OCI-LY7 (cell line): Measurements from ENCODE around the gene RIOK3. TPM values are rescaled to one million over a fixed set of nuclear protein-coding genes. Genes with fewer than 3 reads are reported as not detected.

ENCODE experiments used
- BruUV-seq: library from RNA; stranded (reverse); fragments of 400-500 nt; replicated peaks from 2 replicates; lab custom pipeline; 2021; lab: Mats Ljungman, UMichigan
- CTCF ChIA-PET: fragments of 300-600 bp; sonication (Branson Sonifier 250); formaldehyde crosslinking; loops from one replicate; lab custom pipeline; 2022; ENCODE audit warnings: antibody characterized with exemption; ENCODE audit not compliant: unreplicated experiment; lab: Charles Lee
- POLR2A ChIA-PET: fragments of 300-600 bp; sonication (Branson Sonifier 250); formaldehyde crosslinking; loops from one replicate; lab custom pipeline; 2022; ENCODE audit warnings: antibody characterized with exemption; lab: Charles Lee
- DNase-seq: peaks from one replicate; pipeline ENCODE4 v3.0.0-alpha.2; 2015; ENCODE audit warnings: low spot score
- H2AFZ ChIP-seq: fragments of 200-600 bp; sonication (generic), shearing (Covaris generic); 2 replicates; pipeline ENCODE4 v1.6.1; 2014; ENCODE audit warnings: mild to moderate bottlenecking, antibody characterized with exemption, low read length, moderate library complexity
- H3K27ac ChIP-seq: fragments of 200-600 bp; sonication (generic); 2 replicates; pipeline ENCODE4 v1.5.1; 2014; ENCODE audit warnings: mixed run types, low read depth, mild to moderate bottlenecking, moderate library complexity, low read length, inconsistent platforms; ENCODE audit not compliant: poor library complexity, severe bottlenecking
- H3K36me3 ChIP-seq: fragments of 200-600 bp; sonication (generic); 2 replicates; pipeline ENCODE4 v1.6.1; 2014; ENCODE audit warnings: mild to moderate bottlenecking, antibody characterized with exemption, low read length, moderate library complexity, mixed read lengths; ENCODE audit not compliant: insufficient read depth
- H3K4me1 ChIP-seq: fragments of 200-600 bp; sonication (generic); 2 replicates; pipeline ENCODE4 v1.5.1; 2014; ENCODE audit warnings: mild to moderate bottlenecking, low read length; ENCODE audit not compliant: insufficient read depth, poor library complexity, severe bottlenecking
- H3K4me2 ChIP-seq: fragments of 200-600 bp; sonication (generic); 2 replicates; pipeline ENCODE4 v1.6.1; 2014; ENCODE audit warnings: mild to moderate bottlenecking, low read length
- H3K4me3 ChIP-seq: fragments of 200-600 bp; sonication (generic); 2 replicates; pipeline ENCODE4 v1.5.1; 2014; ENCODE audit warnings: mild to moderate bottlenecking, low read depth, low read length; ENCODE audit not compliant: poor library complexity, severe bottlenecking
- H3K79me2 ChIP-seq: fragments of 200-600 bp; sonication (generic); 2 replicates; pipeline ENCODE4 v1.6.1; 2016; ENCODE audit warnings: low read depth, mild to moderate bottlenecking, low read length, moderate library complexity, mixed read lengths; ENCODE audit not compliant: insufficient read depth
- H3K9me2 ChIP-seq: fragments of 200-600 bp; sonication (generic); 2 replicates; pipeline ENCODE4 v1.6.1; 2016; ENCODE audit warnings: mild to moderate bottlenecking, low read length, mixed read lengths; ENCODE audit not compliant: insufficient read depth
- H3K9me3 ChIP-seq: fragments of 200-600 bp; sonication (generic); 2 replicates; pipeline ENCODE4 v1.6.1; 2014; ENCODE audit warnings: mild to moderate bottlenecking, mixed run types, low read length, mixed read lengths
- H4K20me1 ChIP-seq: fragments of 200-600 bp; sonication (generic); 2 replicates; pipeline ENCODE4 v1.6.1; 2014; ENCODE audit warnings: mild to moderate bottlenecking, antibody characterized with exemption, low read length, moderate library complexity, mixed read lengths; ENCODE audit not compliant: insufficient read depth
- EZH2phosphoT487 ChIP-seq: fragments of 200-600 bp; sonication (generic); IDR thresholded peaks from 2 replicates; pipeline ENCODE4 v1.6.1; 2018; ENCODE audit warnings: low read depth, borderline replicate concordance, mild to moderate bottlenecking, mixed run types, antibody characterized with exemption, low read length, moderate library complexity, mixed read lengths
- intact Hi-C: fragments of 100-400 bp; cut with micrococcal nuclease; formaldehyde crosslinking; loops from one replicate; pipeline ENCODE4 v1.10.0; 2022; ENCODE audit not compliant: unreplicated experiment
- total RNA-seq, 2 experiments: library from RNA; depleted of rRNA in 1 of 2; stranded (reverse); fragments of >200 nt in 1 of 2; shearing (Covaris generic) in 1 of 2; gene quantifications; 2 replicates each; pipeline ENCODE4 v1.2.3, GENCODE V29; 2014 to 2022
- TF ChIP-seq, protein P1 (sequence below): fragments of 200-600 bp; sonication (generic); conservative IDR thresholded peaks from 2 replicates; pipeline ENCODE4 v1.5.1; 2014; ENCODE audit warnings: mild to moderate bottlenecking, antibody characterized with exemption, low read length, moderate library complexity, mixed read lengths

Gene RIOK3
- total RNA-seq, 2 experiments from 2014 or later: 26.6 to 52.4 TPM

DNA sequence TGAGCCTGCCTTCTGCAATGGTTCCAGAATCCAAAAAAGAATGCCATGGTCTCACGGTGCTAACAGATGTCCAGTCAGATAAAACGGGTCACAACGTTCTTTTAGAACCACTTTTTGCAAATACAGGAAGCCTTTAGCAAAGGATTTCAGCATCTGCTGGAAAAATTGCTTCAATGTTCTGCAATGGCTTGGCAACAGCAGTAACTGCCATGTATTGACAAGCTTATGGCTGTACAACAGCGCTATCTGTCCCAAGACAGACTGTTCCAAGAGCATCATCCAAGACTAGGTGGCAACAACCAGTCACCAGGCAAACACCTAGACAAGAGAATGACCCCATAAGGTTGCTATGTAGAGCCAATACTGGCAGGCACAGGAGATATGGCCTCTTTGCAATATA is 37.6 kb upstream of the RIOK3 start:
- intact Hi-C loops: loop anchor here (10.0 kb wide), 1 partner anchor 611 kb away; no protein-coding TSS in a partner anchor
- no peak overlapping the region for H3K4me3 ChIP-seq
- H3K4me2 ChIP-seq: no peak overlapping the region
- BruUV-seq: no TSS peak
- no peaks in the 10 kb centered on the region for H3K9me3 ChIP-seq
- peaks cover 22% of the 10 kb centered on the region for H3K4me1 ChIP-seq
- H3K27ac ChIP-seq: no peak overlapping the region
- no peak overlapping the region for H2AFZ ChIP-seq
- H3K9me2 ChIP-seq: no peaks in the 10 kb centered on the region
- no peaks in the 10 kb centered on the region for H3K79me2 ChIP-seq
- no peaks in the 10 kb centered on the region for H4K20me1 ChIP-seq
- peaks cover 10% of the 10 kb centered on the region; the same call in 1 of the 2 replicates for H3K36me3 ChIP-seq
- ChIA-PET POLR2A (interaction anchor here (0.6 to 1.1 kb wide), 3 partner anchors 48 to 488 kb away, joined by 3 to 4 read pairs (median 4); no protein-coding TSS in a partner anchor), CTCF (no interaction called here)
- TF ChIP-seq EZH2phosphoT487: no peak
- TF ChIP-seq, protein P1, sequence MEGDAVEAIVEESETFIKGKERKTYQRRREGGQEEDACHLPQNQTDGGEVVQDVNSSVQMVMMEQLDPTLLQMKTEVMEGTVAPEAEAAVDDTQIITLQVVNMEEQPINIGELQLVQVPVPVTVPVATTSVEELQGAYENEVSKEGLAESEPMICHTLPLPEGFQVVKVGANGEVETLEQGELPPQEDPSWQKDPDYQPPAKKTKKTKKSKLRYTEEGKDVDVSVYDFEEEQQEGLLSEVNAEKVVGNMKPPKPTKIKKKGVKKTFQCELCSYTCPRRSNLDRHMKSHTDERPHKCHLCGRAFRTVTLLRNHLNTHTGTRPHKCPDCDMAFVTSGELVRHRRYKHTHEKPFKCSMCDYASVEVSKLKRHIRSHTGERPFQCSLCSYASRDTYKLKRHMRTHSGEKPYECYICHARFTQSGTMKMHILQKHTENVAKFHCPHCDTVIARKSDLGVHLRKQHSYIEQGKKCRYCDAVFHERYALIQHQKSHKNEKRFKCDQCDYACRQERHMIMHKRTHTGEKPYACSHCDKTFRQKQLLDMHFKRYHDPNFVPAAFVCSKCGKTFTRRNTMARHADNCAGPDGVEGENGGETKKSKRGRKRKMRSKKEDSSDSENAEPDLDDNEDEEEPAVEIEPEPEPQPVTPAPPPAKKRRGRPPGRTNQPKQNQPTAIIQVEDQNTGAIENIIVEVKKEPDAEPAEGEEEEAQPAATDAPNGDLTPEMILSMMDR: no peak
- DNase-seq: no peak

DNA sequence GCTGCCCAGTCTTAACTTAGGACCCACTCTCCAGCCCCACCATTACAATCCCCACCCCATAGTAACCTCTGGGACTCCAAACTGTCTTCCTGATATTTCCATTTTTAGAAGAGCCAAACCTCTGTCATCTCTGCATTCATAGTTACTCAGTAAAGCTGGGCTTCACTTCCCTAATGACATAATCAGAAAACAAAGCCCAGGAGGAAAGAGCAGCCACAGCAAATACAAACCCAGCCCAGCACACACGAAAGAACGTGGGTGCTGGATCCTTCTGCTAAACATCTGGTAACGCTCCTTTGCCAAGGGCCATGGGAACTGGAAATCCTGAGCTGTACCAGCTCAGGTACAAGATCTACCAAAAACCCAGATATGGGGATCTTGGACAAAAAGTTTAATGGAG is 36.8 kb upstream of the RIOK3 start:
- H3K9me2 ChIP-seq: no peaks in the 10 kb centered on the region
- H4K20me1 ChIP-seq: no peaks in the 10 kb centered on the region
- H3K4me3 ChIP-seq: no peak overlapping the region
- no peak overlapping the region for H2AFZ ChIP-seq
- POLR2A ChIA-PET: interaction anchor here (0.6 to 1.1 kb wide), 4 partner anchors 69 to 488 kb away, joined by 3 to 5 read pairs (median 4); no protein-coding TSS in a partner anchor
- no peak for DNase-seq
- no peak overlapping the region for H3K27ac ChIP-seq
- CTCF ChIA-PET: interaction anchor here (0.6 to 1.1 kb wide), 2 partner anchors 18 to 81 kb away, joined by 3 read pairs; no protein-coding TSS in a partner anchor
- H3K4me2 ChIP-seq: no peak overlapping the region
- H3K36me3 ChIP-seq: peaks cover 10% of the 10 kb centered on the region; the same call in 1 of the 2 replicates
- BruUV-seq: no TSS peak
- peaks cover 23% of the 10 kb centered on the region for H3K4me1 ChIP-seq
- H3K9me3 ChIP-seq: no peaks in the 10 kb centered on the region
- intact Hi-C loops: loop anchor here (10.0 kb wide), 1 partner anchor 611 kb away; no protein-coding TSS in a partner anchor
- H3K79me2 ChIP-seq: no peaks in the 10 kb centered on the region
- TF ChIP-seq EZH2phosphoT487: no peak
- TF ChIP-seq, protein P1: no peak

DNA sequence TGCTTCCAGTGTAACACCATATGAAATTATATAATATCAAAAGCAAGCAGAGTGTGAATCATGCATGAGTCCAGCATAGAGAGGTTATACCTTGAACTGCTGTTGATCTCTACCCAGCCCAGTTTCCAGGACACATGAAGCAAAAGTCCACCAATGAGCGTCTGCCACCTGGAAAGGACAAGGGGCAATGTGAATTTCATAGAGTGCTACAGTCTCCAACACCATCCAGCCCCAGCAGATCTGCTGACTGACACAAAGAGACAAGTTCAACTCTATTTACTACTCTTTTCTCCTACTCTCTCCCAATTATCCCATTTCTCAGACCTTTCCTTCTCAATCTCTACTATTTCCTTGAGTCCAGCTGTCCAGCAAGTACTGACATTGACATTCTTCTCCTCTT is 31.8 kb upstream of the RIOK3 start:
- DNase-seq: no peak
- H2AFZ ChIP-seq: no peak overlapping the region
- ChIA-PET CTCF (interaction anchor here (1.5 kb wide), 1 partner anchor 10 kb away, joined by 3 read pairs; no protein-coding TSS in a partner anchor), POLR2A (interaction anchor here (2.6 kb wide), 1 partner anchor 32 kb away, joined by 12 read pairs; the partner anchor contains the start of gene RIOK3)
- intact Hi-C loops: loop anchor here (10.0 kb wide), 1 partner anchor 164 kb away; the partner anchor contains the start of gene NPC1
- no peak for TF ChIP-seq EZH2phosphoT487
- TF ChIP-seq, protein P1: no peak
- H3K4me1 ChIP-seq: peaks cover 47% of the 10 kb centered on the region
- H3K27ac ChIP-seq: no peak overlapping the region
- H4K20me1 ChIP-seq: no peaks in the 10 kb centered on the region
- peaks cover 12% of the 10 kb centered on the region for H3K36me3 ChIP-seq
- no peaks in the 10 kb centered on the region for H3K9me3 ChIP-seq
- no peak overlapping the region for H3K4me3 ChIP-seq
- BruUV-seq: no TSS peak
- no peak overlapping the region for H3K4me2 ChIP-seq
- H3K9me2 ChIP-seq: no peaks in the 10 kb centered on the region
- no peaks in the 10 kb centered on the region; the same call in 1 of the 2 replicates for H3K79me2 ChIP-seq
